GM12892 (cell line): ENCODE measurements around the gene ASCL3.

Source experiments
- DNase-seq: peaks from one replicate; pipeline ENCODE4 v3.0.0; 2011; ENCODE audit not compliant: insufficient read length
- FAIRE-seq: peaks from 2 replicates; lab custom pipeline; 2011; peaks lifted over from hg19 to GRCh38; lab: Jason Lieb, UNC
- POLR2A ChIP-seq: IDR thresholded peaks from 2 replicates; pipeline ENCODE4 v1.6.1; 2011; ENCODE audit warnings: low read depth, low read length, control low read depth
- POLR2AphosphoS5 ChIP-seq: IDR thresholded peaks from 2 replicates; pipeline ENCODE4 v1.6.1; 2011; ENCODE audit warnings: low read depth, low read length, control low read depth
- TAF1 ChIP-seq: IDR thresholded peaks from 2 replicates; pipeline ENCODE4 v1.6.1; 2011; ENCODE audit warnings: low read depth, mild to moderate bottlenecking, control low read depth, low read length, borderline replicate concordance

ASCL3 gene

GRCh38 chr11:8967184-8967583, 24.4 kb upstream of the ASCL3 start:
- FAIRE-seq (no peak), DNase-seq (no peak)
- TF ChIP-seq POLR2A (no peak), TAF1 (no peak), POLR2AphosphoS5 (no peak)

DNA sequence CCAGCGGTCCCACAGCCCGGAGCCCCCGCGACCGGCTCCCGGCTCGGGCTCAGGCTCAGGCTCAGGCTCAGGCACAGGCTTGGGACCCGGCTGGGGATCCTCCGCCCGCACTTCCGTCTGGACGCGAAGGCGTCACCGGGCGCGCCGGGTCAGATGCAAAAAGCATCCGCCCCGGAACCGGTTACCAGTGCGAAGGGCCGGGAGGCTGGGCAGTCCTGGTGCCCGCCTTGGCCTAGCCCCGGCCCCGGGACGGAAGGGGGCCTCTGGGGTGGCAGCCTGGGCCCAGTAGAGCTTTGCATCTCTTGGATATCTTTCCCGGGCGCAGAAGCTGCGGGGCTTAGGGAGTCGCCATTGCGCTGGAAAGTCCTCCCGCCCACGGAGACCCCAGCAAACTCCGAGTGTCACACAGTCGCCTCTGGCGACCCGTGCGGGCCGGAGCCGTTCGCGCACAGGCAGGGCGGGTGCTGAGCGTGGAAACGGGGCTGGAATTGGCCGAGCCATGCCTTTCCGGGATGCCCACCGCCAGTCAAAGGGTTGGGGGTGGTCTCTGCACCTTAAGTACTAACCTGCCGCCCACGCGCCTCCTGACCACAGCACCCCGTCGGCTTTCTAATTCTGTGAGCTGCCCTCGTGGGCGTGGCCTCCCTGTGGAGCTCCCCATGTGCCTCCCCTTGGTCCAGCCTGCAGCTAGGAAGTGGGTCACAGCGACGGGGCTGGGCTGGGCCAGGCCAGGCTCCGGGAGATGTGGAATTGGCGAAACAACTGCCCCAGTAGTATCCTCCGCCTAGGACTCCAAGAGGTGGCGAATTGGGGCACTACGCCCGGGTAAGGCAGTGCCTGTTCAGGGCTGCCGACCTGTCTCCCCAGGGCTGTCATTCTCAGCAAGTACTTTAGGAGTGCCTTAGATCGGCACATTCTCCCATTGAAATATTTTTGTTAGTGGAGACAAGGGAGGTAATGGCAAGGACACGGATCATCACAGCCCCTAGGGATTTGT, 21.8 kb upstream of the ASCL3 start, which contains the start of gene TMEM9B:
TMEM9B (minus strand) TSS at position 119 of the 997 bp plus-strand sequence. CDS start 129 bp downstream, outside the sequence.
- TF ChIP-seq POLR2A (peak; percentile 75), POLR2AphosphoS5 (peak; percentile 55), TAF1 (no peak; the same call in 1 of the 2 replicates)
- DNase-seq (peak; percentile 73), FAIRE-seq (peak; percentile 99)

GRCh38 chr11:8963569-8964323, 20.9 kb upstream of the ASCL3 start:
- TF ChIP-seq TAF1 (no peak), POLR2AphosphoS5 (no peak), POLR2A (no peak)
- peak; percentile 63 for DNase-seq
- no peak for FAIRE-seq

- no peak for FAIRE-seq
- TF ChIP-seq POLR2A (no peak), TAF1 (no peak), POLR2AphosphoS5 (no peak)
- no peak for DNase-seq
These were observed 20.0 kb upstream of the ASCL3 start for GRCh38 chr11:8962841-8963240.

DNA sequence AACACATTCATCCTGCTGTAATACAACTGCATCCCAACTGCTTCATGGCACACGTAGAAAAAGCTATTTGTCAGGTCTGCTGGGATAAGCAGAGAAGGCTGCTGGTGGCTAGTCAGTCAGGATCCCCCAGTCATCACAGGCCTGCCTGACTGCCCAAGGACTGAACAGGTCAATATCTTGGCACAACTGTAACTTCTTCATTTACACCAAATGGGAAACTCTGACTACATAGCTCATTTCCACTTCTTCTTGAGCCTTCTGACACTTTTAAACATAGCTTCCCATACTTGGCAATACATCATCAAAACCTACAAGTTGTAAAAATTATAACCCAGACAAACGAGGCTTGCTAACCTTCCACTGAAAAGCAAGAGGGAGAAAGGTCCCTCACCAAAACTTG, 18.6 kb upstream of the ASCL3 start:
- TF ChIP-seq POLR2A (no peak), TAF1 (no peak), POLR2AphosphoS5 (no peak)
- FAIRE-seq (no peak), DNase-seq (no peak)

DNA sequence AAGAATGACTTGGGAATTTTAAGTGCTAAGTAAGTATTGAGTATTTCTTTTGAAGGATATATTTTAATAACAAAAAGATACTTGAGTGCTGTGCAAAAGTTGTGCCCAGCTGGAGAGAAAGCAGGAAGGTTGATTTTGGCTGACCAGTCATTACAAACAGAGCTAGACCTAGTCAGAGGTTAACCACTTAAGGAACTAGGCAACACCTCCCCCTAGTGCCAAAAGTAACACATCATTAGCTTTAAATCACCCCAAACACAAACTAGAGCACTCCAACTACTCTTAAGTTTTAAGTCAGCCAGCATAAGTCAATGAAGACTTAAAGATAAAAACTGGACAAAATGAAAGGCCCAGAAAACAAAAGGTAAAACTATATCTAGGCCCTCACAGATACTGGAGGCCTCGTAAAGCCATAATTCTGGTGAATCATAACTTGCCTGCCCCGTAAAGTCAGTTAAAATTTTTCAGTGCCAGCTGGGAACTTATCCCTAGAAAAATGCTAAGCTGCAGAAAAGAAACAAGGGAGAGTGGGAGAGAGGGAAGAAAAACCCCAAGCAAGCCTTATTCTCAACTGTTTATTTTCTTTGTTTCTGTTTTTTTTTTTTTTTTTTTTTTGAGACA, 16.8 kb upstream of the ASCL3 start:
- FAIRE-seq = peak; percentile 99
- TF ChIP-seq POLR2A (no peak), POLR2AphosphoS5 (no peak), TAF1 (no peak)

GRCh38 chr11:8956860-8957259, 14.0 kb upstream of the ASCL3 start:
- no peak for FAIRE-seq
- TF ChIP-seq POLR2AphosphoS5 (no peak), POLR2A (no peak), TAF1 (no peak)
- no peak for DNase-seq

More for the DNA sequence above, 16.8 kb upstream of the ASCL3 start:
- peak; percentile 54 for DNase-seq

DNA sequence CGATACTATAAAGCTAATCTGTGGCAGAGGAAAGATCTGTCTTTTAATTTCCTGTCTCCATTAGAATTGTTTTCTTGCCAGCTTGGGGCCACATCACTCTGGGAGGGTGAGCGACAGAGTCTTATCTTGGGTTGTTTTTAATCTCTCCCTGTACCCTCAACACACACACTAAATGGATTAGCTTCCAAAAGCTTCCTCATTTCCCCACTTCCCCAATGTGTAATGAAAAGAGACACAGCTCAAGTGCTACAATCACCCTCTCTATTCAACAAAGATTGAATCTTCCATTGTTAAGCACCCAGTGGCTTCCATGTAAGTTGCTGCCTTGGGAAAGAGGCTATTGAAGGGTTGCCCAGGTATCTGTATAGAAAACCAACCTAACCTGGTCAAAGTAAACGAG, 6.1 kb upstream of the ASCL3 start:
- DNase-seq (no peak), FAIRE-seq (no peak)
- no peak for TF ChIP-seq TAF1
- TF ChIP-seq POLR2A = no peak
- TF ChIP-seq POLR2AphosphoS5 = no peak

- TF ChIP-seq POLR2AphosphoS5 (no peak), TAF1 (no peak), POLR2A (no peak)
- DNase-seq = no peak
- FAIRE-seq = peak; percentile 44
These were observed 4.6 kb upstream of the ASCL3 start for GRCh38 chr11:8947230-8947943.

DNA sequence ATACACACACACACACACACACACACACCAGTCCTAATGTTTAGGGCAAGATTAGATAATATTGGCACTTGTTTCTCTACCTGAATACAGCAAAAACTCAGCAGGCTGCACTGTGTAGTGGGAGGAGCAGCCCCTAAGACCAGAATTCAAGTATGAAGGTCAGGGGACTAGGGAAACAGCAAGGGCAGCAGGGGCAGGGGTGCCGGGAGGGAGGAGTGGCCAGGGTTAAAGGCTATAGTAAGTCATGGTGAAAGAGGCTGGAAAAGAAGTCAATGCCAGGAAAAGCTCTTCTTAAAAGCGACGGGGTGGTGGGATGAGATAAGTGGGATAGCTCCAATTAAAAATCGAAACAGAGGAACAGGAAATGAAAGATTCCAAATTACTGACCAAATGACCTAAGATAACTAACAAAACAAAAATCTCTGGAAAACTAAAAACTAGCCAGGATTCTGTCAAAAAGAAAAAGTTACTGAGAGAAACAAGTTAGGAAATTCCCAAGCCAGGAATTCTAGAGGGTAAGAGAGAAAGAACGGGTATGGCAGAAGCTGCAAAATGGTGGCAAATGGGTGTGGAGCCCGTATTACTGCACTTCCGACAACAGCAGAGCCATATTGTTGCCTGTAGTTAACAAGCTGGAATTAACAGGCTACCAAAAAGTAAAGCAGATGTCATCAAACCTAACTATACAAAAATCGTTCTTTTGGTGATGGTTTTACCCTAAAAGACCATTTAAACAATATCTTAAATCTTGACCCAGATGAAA, 1.3 kb downstream of the ASCL3 start:
- DNase-seq = no peak
- TF ChIP-seq POLR2AphosphoS5 (no peak), TAF1 (no peak), POLR2A (no peak)
- no peak for FAIRE-seq
